HG02938 (cell line): Measurements from ENCODE around the gene TMEM87A.

Experiments used
- ATAC-seq: cut with Tn5 transposase; IDR thresholded peaks from one replicate; pipeline ENCODE4 v1.9.1; 2021; ENCODE audit warnings: mild to moderate bottlenecking, moderate library complexity; ENCODE audit not compliant: unreplicated experiment

TMEM87A gene

GRCh38 chr15:42206406-42206805 is 66.8 kb downstream of the TMEM87A start:
- ATAC-seq = no peak

GRCh38 chr15:42203891-42204290 is 69.3 kb downstream of the TMEM87A start:
- no peak for ATAC-seq

- no peak for ATAC-seq
Measured at GRCh38 chr15:42202653-42203052, 70.6 kb downstream of the TMEM87A start.

GRCh38 chr15:42201801-42202200 is 71.4 kb downstream of the TMEM87A start:
- no peak for ATAC-seq

- ATAC-seq = no peak
Measured at GRCh38 chr15:42199126-42199525, 74.1 kb downstream of the TMEM87A start.

GRCh38 chr15:42198516-42198915 is 74.7 kb downstream of the TMEM87A start:
- ATAC-seq = no peak

GRCh38 chr15:42194513-42194912 is 78.7 kb downstream of the TMEM87A start:
- no peak for ATAC-seq

GRCh38 chr15:42193383-42193782 is 79.8 kb downstream of the TMEM87A start:
- ATAC-seq = no peak

- no peak for ATAC-seq
Measured at GRCh38 chr15:42191610-42192346, 81.5 kb downstream of the TMEM87A start.

GRCh38 chr15:42190370-42190769 is 82.9 kb downstream of the TMEM87A start:
- ATAC-seq = no peak

GRCh38 chr15:42185801-42186200 is 87.4 kb downstream of the TMEM87A start:
- ATAC-seq = no peak

- ATAC-seq = no peak
Measured at GRCh38 chr15:42184736-42185135, 88.5 kb downstream of the TMEM87A start.

- ATAC-seq = no peak
Measured at GRCh38 chr15:42184296-42184695, 88.9 kb downstream of the TMEM87A start.

GRCh38 chr15:42182961-42183360 is 90.3 kb downstream of the TMEM87A start:
- ATAC-seq = no peak

GRCh38 chr15:42182328-42182886 is 90.8 kb downstream of the TMEM87A start:
- ATAC-seq = no peak

- no peak for ATAC-seq
Measured at GRCh38 chr15:42178056-42178455, 95.2 kb downstream of the TMEM87A start.

GRCh38 chr15:42175671-42176070 is 97.6 kb downstream of the TMEM87A start:
- ATAC-seq = no peak

GRCh38 chr15:42172475-42172874 is 100.8 kb downstream of the TMEM87A start:
- no peak for ATAC-seq

GRCh38 chr15:42171795-42172194 is 101.4 kb downstream of the TMEM87A start:
- ATAC-seq = no peak

GRCh38 chr15:42171122-42171521 is 102.1 kb downstream of the TMEM87A start:
- no peak for ATAC-seq

- no peak for ATAC-seq
Measured at GRCh38 chr15:42166225-42166940, 106.8 kb downstream of the TMEM87A start.

GRCh38 chr15:42165106-42165505 is 108.1 kb downstream of the TMEM87A start:
- ATAC-seq = no peak
